Measurements from ENCODE around the gene MGMT. TPM values are rescaled to one million over a fixed set of nuclear protein-coding genes. Genes with fewer than 3 reads are reported as not detected.

MGMT gene
- total RNA-seq, 6 experiments from 2014 or later = 8.9 to 18.0 (median 10.0) TPM

DNA sequence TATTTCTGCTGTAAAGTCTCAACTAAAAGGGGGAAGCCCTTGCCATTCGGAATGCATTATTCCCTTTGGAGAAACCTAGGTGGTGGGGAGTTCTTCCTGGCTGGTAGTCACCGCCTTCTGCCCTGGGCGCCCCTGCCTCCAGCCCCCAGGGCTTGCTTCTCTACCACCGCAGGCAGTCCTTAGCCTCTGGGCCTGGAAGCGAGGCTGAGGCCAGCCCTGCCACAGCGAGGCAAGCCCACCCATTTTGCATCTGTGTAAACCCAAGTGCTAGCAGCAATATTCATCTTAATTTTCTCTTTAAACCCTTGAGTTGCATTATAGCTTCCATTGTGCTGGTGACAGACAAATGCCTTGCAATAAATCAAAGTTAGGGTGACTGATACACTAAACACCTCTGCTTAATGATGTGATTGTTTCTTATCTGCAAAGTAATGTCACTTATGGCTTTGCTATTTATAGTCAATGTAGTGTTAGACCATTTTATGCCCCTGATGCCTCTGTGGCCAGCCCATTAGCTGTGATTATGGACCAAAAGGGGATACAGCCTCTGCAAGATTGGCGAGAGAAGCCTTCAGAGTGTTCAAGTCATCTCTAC, 26.2 kb upstream of the MGMT start:
- Mint-ChIP-seq H3K27ac (no peak overlapping the region), H3K27me3 (ENCODE audit: insufficient read depth) (peaks cover 3% of the 10 kb centered on the region), H3K36me3 (ENCODE audit: low read depth) (no peaks in the 10 kb centered on the region), H3K4me3 (no peak overlapping the region), H3K9me3 (peaks cover 19% of the 10 kb centered on the region), H3K4me1 (ENCODE audit: low read depth) (no peaks in the 10 kb centered on the region)
- no peak for DNase-seq
- TF ChIP-seq, protein P1, sequence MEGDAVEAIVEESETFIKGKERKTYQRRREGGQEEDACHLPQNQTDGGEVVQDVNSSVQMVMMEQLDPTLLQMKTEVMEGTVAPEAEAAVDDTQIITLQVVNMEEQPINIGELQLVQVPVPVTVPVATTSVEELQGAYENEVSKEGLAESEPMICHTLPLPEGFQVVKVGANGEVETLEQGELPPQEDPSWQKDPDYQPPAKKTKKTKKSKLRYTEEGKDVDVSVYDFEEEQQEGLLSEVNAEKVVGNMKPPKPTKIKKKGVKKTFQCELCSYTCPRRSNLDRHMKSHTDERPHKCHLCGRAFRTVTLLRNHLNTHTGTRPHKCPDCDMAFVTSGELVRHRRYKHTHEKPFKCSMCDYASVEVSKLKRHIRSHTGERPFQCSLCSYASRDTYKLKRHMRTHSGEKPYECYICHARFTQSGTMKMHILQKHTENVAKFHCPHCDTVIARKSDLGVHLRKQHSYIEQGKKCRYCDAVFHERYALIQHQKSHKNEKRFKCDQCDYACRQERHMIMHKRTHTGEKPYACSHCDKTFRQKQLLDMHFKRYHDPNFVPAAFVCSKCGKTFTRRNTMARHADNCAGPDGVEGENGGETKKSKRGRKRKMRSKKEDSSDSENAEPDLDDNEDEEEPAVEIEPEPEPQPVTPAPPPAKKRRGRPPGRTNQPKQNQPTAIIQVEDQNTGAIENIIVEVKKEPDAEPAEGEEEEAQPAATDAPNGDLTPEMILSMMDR (IDR thresholded peaks at IDR 0.05) = no peak

DNA sequence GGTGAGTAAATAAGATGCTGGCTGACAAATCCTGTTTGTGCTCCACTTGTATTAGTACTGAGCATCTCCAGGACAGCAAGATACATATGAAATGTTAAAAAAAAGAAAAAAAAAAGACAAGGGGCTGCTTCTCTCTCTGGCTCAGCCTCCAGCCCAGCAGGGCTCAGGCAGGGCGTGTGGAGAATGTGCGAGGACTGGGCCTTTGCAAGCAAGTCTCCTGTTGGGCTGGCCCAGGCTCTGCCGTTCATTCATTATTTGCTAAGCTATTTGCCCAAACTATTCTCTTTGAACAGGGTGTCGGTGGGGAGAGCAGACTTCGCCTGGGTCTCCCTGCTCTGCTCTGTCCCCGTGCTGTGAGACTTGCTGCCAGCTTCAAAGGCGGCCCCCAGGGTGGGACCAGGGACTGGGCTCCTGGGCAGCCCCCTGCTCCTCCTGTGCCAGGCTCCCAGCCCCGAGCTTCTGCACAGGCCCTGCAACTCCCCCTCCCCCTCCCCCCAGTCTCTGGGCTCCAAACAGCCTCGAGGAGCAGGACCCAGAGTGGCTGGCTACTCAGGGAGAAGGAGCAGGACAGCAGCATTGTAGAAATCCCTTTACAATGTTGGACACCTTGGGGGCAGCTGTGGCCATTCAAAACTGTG, 25.6 kb upstream of the MGMT start:
- TF ChIP-seq, protein P1 (IDR thresholded peaks at IDR 0.05) = no peak
- H3K4me1 Mint-ChIP-seq (ENCODE audit: low read depth) = no peaks in the 10 kb centered on the region
- no peak overlapping the region for H3K27ac Mint-ChIP-seq
- H3K9me3 Mint-ChIP-seq = peaks cover 17% of the 10 kb centered on the region
- H3K36me3 Mint-ChIP-seq (ENCODE audit: low read depth) = no peaks in the 10 kb centered on the region
- DNase-seq = no peak
- peaks cover 3% of the 10 kb centered on the region for H3K27me3 Mint-ChIP-seq (ENCODE audit: insufficient read depth)
- H3K4me3 Mint-ChIP-seq = no peak overlapping the region

DNA sequence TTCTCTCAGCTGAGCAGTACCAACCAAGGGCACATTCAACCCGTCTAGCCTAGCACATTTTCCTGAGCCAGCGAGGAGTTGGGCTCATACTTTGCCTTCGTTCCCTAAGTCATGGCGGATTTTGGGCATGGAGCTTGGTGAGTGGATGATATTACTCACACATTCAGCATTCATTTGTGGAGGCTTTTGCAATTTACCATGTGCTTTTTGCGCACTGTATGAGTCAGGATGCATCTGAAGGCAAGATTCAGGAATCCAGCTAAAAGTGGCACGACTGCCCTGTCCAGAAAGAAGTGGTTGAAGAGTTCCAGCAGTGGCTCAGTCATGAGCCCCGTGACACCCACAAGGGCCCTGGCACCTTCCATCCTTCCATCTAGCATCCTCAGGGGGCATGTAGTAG, 24.2 kb upstream of the MGMT start:
- DNase-seq = peak; percentile 9
- no peak overlapping the region for H3K27ac Mint-ChIP-seq
- H3K4me1 Mint-ChIP-seq (ENCODE audit: low read depth) = no peaks in the 10 kb centered on the region
- H3K4me3 Mint-ChIP-seq = no peak overlapping the region
- H3K36me3 Mint-ChIP-seq (ENCODE audit: low read depth) = no peaks in the 10 kb centered on the region
- H3K27me3 Mint-ChIP-seq (ENCODE audit: insufficient read depth) = peaks cover 2% of the 10 kb centered on the region
- TF ChIP-seq, protein P1 (IDR thresholded peaks at IDR 0.05) = no peak
- peaks cover 18% of the 10 kb centered on the region; the same call in 1 of the 2 replicates for H3K9me3 Mint-ChIP-seq

DNA sequence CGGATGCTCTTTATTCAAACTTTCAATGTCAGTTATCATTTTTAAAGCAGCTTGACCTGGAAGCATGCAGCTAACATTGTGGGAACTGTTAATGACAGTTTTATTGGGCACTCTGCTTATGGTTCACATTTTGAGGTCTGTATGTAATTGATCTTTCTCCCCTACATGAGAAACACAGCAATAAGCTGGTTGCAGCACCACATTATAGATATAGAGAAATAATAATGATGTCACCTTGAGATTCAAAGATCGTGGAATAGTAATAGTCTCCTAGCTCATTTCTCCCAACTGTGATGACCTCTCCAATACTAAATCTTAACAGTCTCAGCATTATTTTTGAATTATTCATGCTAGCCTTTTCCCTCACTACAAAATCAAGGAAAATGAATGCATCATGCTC, 22.7 kb upstream of the MGMT start:
- Mint-ChIP-seq H3K27ac (no peak overlapping the region), H3K27me3 (ENCODE audit: insufficient read depth) (no peaks in the 10 kb centered on the region; the same call in 1 of the 2 replicates), H3K36me3 (ENCODE audit: low read depth) (no peaks in the 10 kb centered on the region), H3K4me1 (ENCODE audit: low read depth) (no peaks in the 10 kb centered on the region), H3K4me3 (no peak overlapping the region), H3K9me3 (peaks cover 18% of the 10 kb centered on the region; the same call in 1 of the 2 replicates)
- no peak for DNase-seq
- TF ChIP-seq, protein P1 (IDR thresholded peaks at IDR 0.05) = no peak

DNA sequence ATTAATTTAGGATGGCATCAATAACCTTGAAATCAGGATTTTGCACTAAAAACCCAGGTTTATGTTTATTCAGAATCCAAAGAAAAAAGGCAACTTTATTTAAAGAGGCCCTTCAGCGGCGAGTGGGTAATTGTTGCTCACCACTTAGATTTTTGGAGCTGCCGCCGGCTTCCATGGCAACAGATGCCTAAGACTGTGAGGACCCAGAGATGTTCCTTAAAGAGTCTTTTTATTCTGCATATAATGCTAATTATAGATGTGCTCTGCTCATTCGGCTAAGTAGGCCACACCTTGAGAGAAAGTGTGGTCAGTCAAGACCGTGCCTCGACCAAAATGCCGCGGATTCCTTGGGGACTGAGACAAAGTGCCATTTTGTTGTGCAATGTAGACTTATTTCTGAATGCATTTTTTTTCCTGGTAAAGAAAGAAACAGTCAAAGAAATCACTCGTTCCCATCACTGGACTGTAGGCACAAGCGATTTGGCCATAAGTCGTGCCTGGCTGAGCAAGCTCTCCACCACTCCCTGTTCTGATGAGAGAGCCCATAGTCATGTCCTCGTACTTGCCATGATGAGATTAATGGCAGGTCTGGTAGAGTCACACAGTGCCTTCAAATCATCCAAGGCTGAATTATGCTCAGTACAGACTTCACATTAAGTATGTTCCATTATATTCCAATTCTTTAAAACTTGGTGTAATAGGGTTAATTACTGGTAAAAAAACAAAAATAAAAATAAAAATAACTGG, 21.4 kb upstream of the MGMT start:
- Mint-ChIP-seq H3K27ac (no peak overlapping the region), H3K4me1 (ENCODE audit: low read depth) (no peaks in the 10 kb centered on the region), H3K27me3 (ENCODE audit: insufficient read depth) (no peaks in the 10 kb centered on the region; the same call in 1 of the 2 replicates), H3K36me3 (ENCODE audit: low read depth) (no peaks in the 10 kb centered on the region), H3K4me3 (no peak overlapping the region), H3K9me3 (peaks cover 19% of the 10 kb centered on the region)
- TF ChIP-seq, protein P1 (IDR thresholded peaks at IDR 0.05) = no peak
- no peak for DNase-seq

Measured in HFFc6 (cell line).